PFSK-1 (cell line): ENCODE data around the gene TRPV3.

ENCODE experiments used
- POLR2AphosphoS5 ChIP-seq: IDR thresholded peaks from 2 replicates; pipeline ENCODE4 v1.6.1; 2012; ENCODE audit warnings: low read depth, mild to moderate bottlenecking, control low read depth, low read length, moderate library complexity
- REST ChIP-seq, 2 experiments: IDR thresholded peaks; 2 replicates each; pipeline versions ENCODE4 v1.6.1 to v1.8.0; 2011 to 2012; ENCODE audit warnings: low read depth in 2 of 2, low read length in 2 of 2, control low read depth in 1 of 2, inconsistent platforms in 1 of 2, mild to moderate bottlenecking in 1 of 2, moderate library complexity in 1 of 2; ENCODE audit not compliant: insufficient read depth in 1 of 2

- TF ChIP-seq POLR2AphosphoS5 = no peak
- TF ChIP-seq REST (IDR thresholded peaks at IDR 0.05; ENCODE audit: insufficient read depth in 1 of 2, low read depth in 2 of 2, low read length in 2 of 2) = no peak
These were observed 19.4 kb upstream of the TRPV3 start for GRCh38 chr17:3576970-3577369.
